Measurements from ENCODE around the gene CAPN11.

DNA sequence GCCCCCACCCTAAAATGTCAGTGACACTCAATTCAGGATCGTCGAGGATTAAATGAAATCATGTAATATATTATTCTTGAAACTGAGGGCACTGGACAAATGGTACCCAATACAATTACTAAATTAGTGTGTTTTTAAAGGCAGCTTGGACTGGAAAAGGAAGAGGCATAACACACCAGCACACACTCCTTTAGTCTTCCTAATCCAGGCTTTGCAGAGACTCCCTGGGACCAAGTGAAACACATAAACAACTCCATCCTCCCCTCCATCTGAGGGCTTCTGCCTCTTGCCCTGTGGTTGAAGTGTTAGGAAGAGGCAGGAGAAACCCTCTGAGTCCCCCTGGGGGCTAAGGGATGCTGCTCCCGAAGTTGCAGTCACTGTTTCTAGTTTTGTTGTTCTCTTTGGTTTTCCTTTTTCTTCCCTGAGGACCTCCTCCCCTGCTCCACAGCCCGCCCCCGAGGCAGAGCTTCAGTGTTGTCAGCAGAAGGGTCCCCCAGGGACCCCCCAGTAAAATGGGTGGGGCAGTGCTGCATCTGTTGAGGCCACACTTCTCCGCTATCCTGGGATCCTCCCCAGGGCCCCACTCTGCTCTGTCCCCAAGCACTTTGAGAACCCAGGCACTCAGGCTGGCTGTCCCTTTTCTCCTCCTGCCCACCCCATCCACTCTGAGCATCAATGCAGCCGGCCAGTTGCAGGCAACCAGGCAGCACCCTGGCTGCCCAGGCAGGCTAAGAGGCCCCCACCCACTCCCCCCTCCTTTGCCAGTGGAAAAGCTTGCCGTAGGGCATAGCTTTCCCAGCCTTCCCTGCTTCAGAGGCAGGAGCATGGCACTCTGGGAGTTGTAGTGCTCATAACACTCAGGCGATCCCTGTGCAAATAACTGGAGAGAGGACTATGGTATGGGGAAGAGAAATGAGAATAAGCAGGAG lies 25.4 kb upstream of the CAPN11 start:
- TF ChIP-seq MAX (IDR thresholded peaks at IDR 0.05) (no peak), EGR1 (IDR thresholded peaks at IDR 0.05; ENCODE audit: low read depth in 2 of 2) (no peak), CTCF (IDR thresholded peaks at IDR 0.05; ENCODE audit: low read depth, low read length, missing input control) (no peak)

Data from liver (tissue), 3 donors.